Stimulated activated CD8-positive, alpha-beta memory T cell treated with anti-CD3 and anti-CD28 coated beads, Interleukin-4, amount 100 ng/mL, for 4 hours (primary cell): ENCODE data around the gene CARS2.

Experiments
- DNase-seq, 2 donors: peaks; one replicate each; pipeline ENCODE4 v3.0.0-alpha.2; 2020; ENCODE audit warnings: low read depth in 2 of 2, low spot score in 1 of 2

The CARS2 gene

GRCh38 chr13:110653851-110654250 lies 52.1 kb downstream of the CARS2 start:
- DNase-seq, result no peak

GRCh38 chr13:110653271-110653670 lies 52.6 kb downstream of the CARS2 start:
- no peak for DNase-seq

GRCh38 chr13:110652764-110653163 lies 53.2 kb downstream of the CARS2 start:
- DNase-seq, result no peak

- no peak for DNase-seq
Measured at GRCh38 chr13:110652231-110652730, 53.6 kb downstream of the CARS2 start.

GRCh38 chr13:110651726-110652230 lies 54.1 kb downstream of the CARS2 start:
- no peak for DNase-seq

- no peak for DNase-seq
Measured at GRCh38 chr13:110651271-110651670, 54.6 kb downstream of the CARS2 start.

- DNase-seq, result no peak
Measured at GRCh38 chr13:110650436-110650835, 55.5 kb downstream of the CARS2 start.

GRCh38 chr13:110649551-110649950 lies 56.4 kb downstream of the CARS2 start:
- DNase-seq, result no peak

GRCh38 chr13:110648848-110649421 lies 57.0 kb downstream of the CARS2 start:
- no peak for DNase-seq

- no peak for DNase-seq
Measured at GRCh38 chr13:110648146-110648819, 57.6 kb downstream of the CARS2 start.

- no peak for DNase-seq
Measured at GRCh38 chr13:110647365-110647737, 58.6 kb downstream of the CARS2 start.

GRCh38 chr13:110646442-110647364 lies 59.2 kb downstream of the CARS2 start:
- DNase-seq, result no peak

GRCh38 chr13:110645750-110646149 lies 60.2 kb downstream of the CARS2 start:
- DNase-seq, result no peak

GRCh38 chr13:110644892-110645521 lies 60.9 kb downstream of the CARS2 start:
- no peak for DNase-seq

GRCh38 chr13:110643768-110644421 lies 62.0 kb downstream of the CARS2 start:
- DNase-seq, result no peak

- no peak for DNase-seq
Measured at GRCh38 chr13:110643324-110643723, 62.6 kb downstream of the CARS2 start.

GRCh38 chr13:110642291-110642981 lies 63.5 kb downstream of the CARS2 start:
- no peak for DNase-seq

GRCh38 chr13:110641055-110642015 lies 64.6 kb downstream of the CARS2 start:
- DNase-seq, result no peak

- DNase-seq, result no peak
Measured at GRCh38 chr13:110640591-110641029, 65.3 kb downstream of the CARS2 start.
